Measurements from ENCODE around the gene IGFL2.

GRCh38 chr19:46209472-46209871 lies 61.4 kb downstream of the IGFL2 start:
- TF ChIP-seq CTCF (IDR thresholded peaks at IDR 0.05 in 2 of 3, conservative IDR thresholded peaks at IDR 0.05 in 1 of 3; ENCODE audit: borderline replicate concordance in 1 of 3, insufficient read depth in 1 of 3, low read depth in 2 of 3, low read length in 2 of 3) (no peak), RAD21 (IDR thresholded peaks at IDR 0.05; ENCODE audit: low read depth) (no peak), CEBPB (IDR thresholded peaks at IDR 0.05; ENCODE audit: low read depth) (no peak), TCF7L2 (IDR thresholded peaks at IDR 0.05; ENCODE audit: borderline replicate concordance, extremely low read depth, insufficient read depth, insufficient read length) (no peak), POLR2A (IDR thresholded peaks at IDR 0.05; ENCODE audit: borderline replicate concordance, extremely low read depth, insufficient read depth, insufficient read length) (no peak)
